K562 (cell line): ENCODE results near the gene BLTP2. TPM values are rescaled to one million over a fixed set of nuclear protein-coding genes. Genes with fewer than 3 reads are reported as not detected.

Source experiments
- E2F3 ChIP-seq: fragments of 250-450 bp; sonication (Bioruptor Pico); IDR thresholded peaks from 2 replicates; pipeline ENCODE4 v1.4.0; 2020; ENCODE audit warnings: mild to moderate bottlenecking
- ELK1 ChIP-seq: sonication (generic); formaldehyde crosslinking; IDR thresholded peaks from 2 replicates; pipeline ENCODE4 v1.8.1; 2022; ENCODE audit warnings: missing genetic modification reagents
- KDM5B ChIP-seq: fragments of 200-600 bp; sonication (generic); IDR thresholded peaks from 2 replicates; pipeline ENCODE4 v1.6.1; 2012; ENCODE audit warnings: low read depth, mild to moderate bottlenecking, moderate library complexity, low read length, control low read depth, inconsistent platforms; ENCODE audit not compliant: insufficient replicate concordance
- LEF1 ChIP-seq: fragments of 450-650 bp; IDR thresholded peaks from 2 replicates; pipeline ENCODE4 v1.6.1; 2016; ENCODE audit warnings: mild to moderate bottlenecking
- MEIS2 ChIP-seq: fragments of 450-650 bp; IDR thresholded peaks from 2 replicates; pipeline ENCODE4 v1.6.1; 2014; ENCODE audit warnings: mild to moderate bottlenecking; ENCODE audit not compliant: partially characterized antibody
- NFXL1 ChIP-seq: fragments of 450-650 bp; formaldehyde crosslinking; IDR thresholded peaks from 2 replicates; pipeline ENCODE4 v1.4.0; 2021; ENCODE audit warnings: mild to moderate bottlenecking
- PCBP2 ChIP-seq: fragments of 200-400 bp; formaldehyde crosslinking; IDR thresholded peaks from 2 replicates; pipeline ENCODE4 v1.6.1; 2018; ENCODE audit warnings: low read length, low read depth, mild to moderate bottlenecking, moderate library complexity; ENCODE audit not compliant: poor library complexity, severe bottlenecking
- TCFL5 ChIP-seq: fragments of 250-450 bp; sonication (Bioruptor Pico); conservative IDR thresholded peaks from 2 replicates; pipeline ENCODE4 v1.6.1; 2021; ENCODE audit warnings: mild to moderate bottlenecking, moderate library complexity, matching md5 sums
- TEAD2 ChIP-seq: fragments of 450-650 bp; IDR thresholded peaks from 2 replicates; pipeline ENCODE4 v1.6.1; 2016; ENCODE audit warnings: missing genetic modification characterization, control low read depth, missing compliant biosample characterization
- ZNF318 ChIP-seq, 2 experiments: fragments of 450-650 bp; IDR thresholded peaks; 2 replicates each; pipeline ENCODE4 v1.6.1; 2016; ENCODE audit warnings: mild to moderate bottlenecking in 2 of 2, borderline replicate concordance in 1 of 2, low read depth in 1 of 2, moderate library complexity in 1 of 2
- polyA plus RNA-seq, 8 experiments: library from polyadenylated mRNA; depleted of rRNA in 4 of 8; stranded (reverse) in 5 of 8; unstranded in 3 of 8; fragments of >200 nt; fragmentation: Nextera tagmentation in 2 of 8; fragmentation: Illumina TruSeq in 1 of 8; extraction: Ambion mirVana in 2 of 8; extraction: Trizol in 1 of 8; gene quantifications; 2 replicates each; pipeline versions ENCODE4 v1.2.1 to v1.2.3, GENCODE V29; 2011 to 2014; ENCODE audit warnings: inconsistent platforms in 1 of 8, missing spikeins in 1 of 8
- total RNA-seq, 7 experiments: library from RNA; depleted of rRNA in 6 of 7; stranded (reverse); fragments of >200 nt in 6 of 7; fragmentation: Illumina TruSeq in 2 of 7; extraction: Trizol in 2 of 7; gene quantifications; 2 replicates each; pipeline versions ENCODE4 v1.2.1 to v1.2.3, GENCODE V29; 2011 to 2021; ENCODE audit warnings: low replicate concordance in 1 of 7
- TF ChIP-seq, protein P1 (sequence below): sonication (generic); formaldehyde crosslinking; IDR thresholded peaks from 2 replicates; pipeline ENCODE4 v1.8.0; 2023; ENCODE audit warnings: missing genetic modification reagents, mild to moderate bottlenecking, borderline replicate concordance

BLTP2 gene
- total and polyA plus RNA-seq, 9 of the 15 experiments (the other 6 are each of a cell fraction or from before 2014, with no cell fraction given) = 14.7 to 174 (median 103) TPM

DNA sequence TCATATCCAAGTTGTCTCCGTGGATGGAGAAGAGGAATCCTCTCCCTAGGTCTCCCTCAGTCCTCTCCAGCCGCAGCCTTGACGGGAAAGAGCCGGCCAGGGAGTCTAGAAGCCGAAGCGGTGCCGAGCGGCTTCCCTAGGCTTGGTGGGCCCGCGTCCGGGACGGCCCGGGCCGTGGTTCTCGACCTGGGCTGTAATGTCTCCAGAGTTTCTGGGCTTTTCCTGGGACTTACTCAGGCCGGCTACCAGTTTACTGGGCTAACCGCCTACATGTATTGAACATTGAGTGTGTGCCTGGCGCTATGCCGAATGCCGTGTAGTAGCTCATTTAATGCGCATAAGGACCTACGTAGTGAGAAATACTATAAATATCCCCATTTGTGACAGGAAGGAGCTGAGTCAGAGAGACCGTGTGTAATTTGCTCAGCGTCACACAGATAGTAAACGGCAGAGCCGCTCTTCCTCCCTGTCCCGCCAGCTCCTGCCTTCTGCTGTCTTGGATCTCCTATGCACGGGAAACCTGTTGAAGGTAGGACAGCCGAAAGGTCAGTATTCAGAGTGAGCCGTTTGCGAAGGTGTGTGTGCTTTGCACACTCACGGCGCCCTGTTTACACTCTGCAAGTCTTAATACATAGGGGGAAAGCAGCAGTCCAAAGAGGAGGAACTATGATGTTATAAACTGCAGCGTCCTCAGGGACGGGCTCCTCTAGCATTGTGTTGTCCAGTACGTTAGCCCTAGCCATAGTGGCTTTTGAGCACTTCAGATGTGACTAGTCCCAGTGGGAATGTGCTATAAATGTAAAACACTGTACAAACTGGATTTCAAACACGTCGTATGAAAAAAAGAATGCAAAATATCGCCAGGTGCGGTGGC is 45.4 kb downstream of the BLTP2 start (continued):
- TF ChIP-seq, protein P1, sequence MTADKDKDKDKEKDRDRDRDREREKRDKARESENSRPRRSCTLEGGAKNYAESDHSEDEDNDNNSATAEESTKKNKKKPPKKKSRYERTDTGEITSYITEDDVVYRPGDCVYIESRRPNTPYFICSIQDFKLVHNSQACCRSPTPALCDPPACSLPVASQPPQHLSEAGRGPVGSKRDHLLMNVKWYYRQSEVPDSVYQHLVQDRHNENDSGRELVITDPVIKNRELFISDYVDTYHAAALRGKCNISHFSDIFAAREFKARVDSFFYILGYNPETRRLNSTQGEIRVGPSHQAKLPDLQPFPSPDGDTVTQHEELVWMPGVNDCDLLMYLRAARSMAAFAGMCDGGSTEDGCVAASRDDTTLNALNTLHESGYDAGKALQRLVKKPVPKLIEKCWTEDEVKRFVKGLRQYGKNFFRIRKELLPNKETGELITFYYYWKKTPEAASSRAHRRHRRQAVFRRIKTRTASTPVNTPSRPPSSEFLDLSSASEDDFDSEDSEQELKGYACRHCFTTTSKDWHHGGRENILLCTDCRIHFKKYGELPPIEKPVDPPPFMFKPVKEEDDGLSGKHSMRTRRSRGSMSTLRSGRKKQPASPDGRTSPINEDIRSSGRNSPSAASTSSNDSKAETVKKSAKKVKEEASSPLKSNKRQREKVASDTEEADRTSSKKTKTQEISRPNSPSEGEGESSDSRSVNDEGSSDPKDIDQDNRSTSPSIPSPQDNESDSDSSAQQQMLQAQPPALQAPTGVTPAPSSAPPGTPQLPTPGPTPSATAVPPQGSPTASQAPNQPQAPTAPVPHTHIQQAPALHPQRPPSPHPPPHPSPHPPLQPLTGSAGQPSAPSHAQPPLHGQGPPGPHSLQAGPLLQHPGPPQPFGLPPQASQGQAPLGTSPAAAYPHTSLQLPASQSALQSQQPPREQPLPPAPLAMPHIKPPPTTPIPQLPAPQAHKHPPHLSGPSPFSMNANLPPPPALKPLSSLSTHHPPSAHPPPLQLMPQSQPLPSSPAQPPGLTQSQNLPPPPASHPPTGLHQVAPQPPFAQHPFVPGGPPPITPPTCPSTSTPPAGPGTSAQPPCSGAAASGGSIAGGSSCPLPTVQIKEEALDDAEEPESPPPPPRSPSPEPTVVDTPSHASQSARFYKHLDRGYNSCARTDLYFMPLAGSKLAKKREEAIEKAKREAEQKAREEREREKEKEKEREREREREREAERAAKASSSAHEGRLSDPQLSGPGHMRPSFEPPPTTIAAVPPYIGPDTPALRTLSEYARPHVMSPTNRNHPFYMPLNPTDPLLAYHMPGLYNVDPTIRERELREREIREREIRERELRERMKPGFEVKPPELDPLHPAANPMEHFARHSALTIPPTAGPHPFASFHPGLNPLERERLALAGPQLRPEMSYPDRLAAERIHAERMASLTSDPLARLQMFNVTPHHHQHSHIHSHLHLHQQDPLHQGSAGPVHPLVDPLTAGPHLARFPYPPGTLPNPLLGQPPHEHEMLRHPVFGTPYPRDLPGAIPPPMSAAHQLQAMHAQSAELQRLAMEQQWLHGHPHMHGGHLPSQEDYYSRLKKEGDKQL (CRISPR knock-in tag) = peak; percentile 87; the same call in 1 of the 2 replicates
- TF ChIP-seq ZNF318 (IDR thresholded peaks at IDR 0.05; ENCODE audit: borderline replicate concordance in 1 of 2, low read depth in 1 of 2) (no peak), KDM5B (peak; percentile 5), E2F3 (no peak), TEAD2 (tag) (no peak), MEIS2 (peak; percentile 94), TCFL5 (CRISPR knock-in tag) (no peak), PCBP2 (no peak), ELK1 (CRISPR knock-in tag) (no peak), LEF1 (0 out of 2 replicates have a peak, but pooled peaks have one; percentile 12), NFXL1 (CRISPR knock-in tag) (no peak)
